ENCODE data around the gene VDAC2.

Gene VDAC2

GRCh38 chr10:75231672-75232581 lies 21.3 kb downstream of the VDAC2 start:
- Histone ChIP-seq H3K27ac (ENCODE audit: extremely low read depth, low read depth, low read length) (no peak overlapping the region), H3K4me1 (ENCODE audit: control insufficient read depth, insufficient read depth, low read length) (no peaks in the 10 kb centered on the region; the same call in 1 of the 2 replicates), H3K36me3 (ENCODE audit: control insufficient read depth in 2 of 2, insufficient read depth in 1 of 2, low read length in 2 of 2) (peaks cover 8 to 63% of the 10 kb centered on the region in 2 experiments), H3K9me3 (ENCODE audit: control insufficient read depth, insufficient read depth, low read depth, low read length) (no peaks in the 10 kb centered on the region), H3K4me3 (ENCODE audit: low read depth, low read length) (no peak overlapping the region)
- no peak for TF ChIP-seq ZNF214 (tag by site-specific recombination; IDR thresholded peaks at IDR 0.05; ENCODE audit: borderline replicate concordance)
- TF ChIP-seq ZFHX2 (tag by site-specific recombination; conservative IDR thresholded peaks at IDR 0.05), result no peak
- TF ChIP-seq ZNF223 (tag by site-specific recombination; IDR thresholded peaks at IDR 0.05), result no peak
- no peak for TF ChIP-seq ZNF146 (tag by site-specific recombination; IDR thresholded peaks at IDR 0.05)
- TF ChIP-seq KLF8 (tag by site-specific recombination; IDR thresholded peaks at IDR 0.05), result no peak
- TF ChIP-seq ZNF2 (tag by site-specific recombination; IDR thresholded peaks at IDR 0.05), result no peak
- no peak for TF ChIP-seq HOXA7 (CRISPR knock-in tag; IDR thresholded peaks at IDR 0.05; ENCODE audit: borderline replicate concordance)
- no peak for TF ChIP-seq ZNF155 (tag by site-specific recombination; IDR thresholded peaks at IDR 0.05)
- TF ChIP-seq ZNF112 (tag by site-specific recombination; IDR thresholded peaks at IDR 0.05), result no peak
- TF ChIP-seq ZNF23 (tag by site-specific recombination; IDR thresholded peaks at IDR 0.05; ENCODE audit: borderline replicate concordance), result no peak
- TF ChIP-seq GLI4 (tag by site-specific recombination; IDR thresholded peaks at IDR 0.05), result no peak
- no peak for TF ChIP-seq GLI2 (tag by site-specific recombination; IDR thresholded peaks at IDR 0.05; ENCODE audit: borderline replicate concordance, low read depth)
- no peak for TF ChIP-seq HOXC10 (CRISPR knock-in tag; IDR thresholded peaks at IDR 0.05)
- no peak for TF ChIP-seq HIC1 (tag by site-specific recombination; IDR thresholded peaks at IDR 0.05)
- TF ChIP-seq ZFP69B (tag by site-specific recombination; IDR thresholded peaks at IDR 0.05), result no peak
- no peak for TF ChIP-seq ZNF518A (tag by site-specific recombination; conservative IDR thresholded peaks at IDR 0.05; ENCODE audit: low read depth)
- no peak for TF ChIP-seq ZNF175 (tag by site-specific recombination; IDR thresholded peaks at IDR 0.05)
- no peak for TF ChIP-seq ZNF416 (tag by site-specific recombination; IDR thresholded peaks at IDR 0.05)
- TF ChIP-seq ZNF19 (tag by site-specific recombination; IDR thresholded peaks at IDR 0.05; ENCODE audit: low read depth), result no peak
- TF ChIP-seq ZNF664 (tag by site-specific recombination; IDR thresholded peaks at IDR 0.05), result no peak
- ChIA-PET CTCF (interaction anchor here (0.7 to 3.4 kb wide), 11 partner anchors 9 to 92 kb away, joined by 3 to 28 read pairs (median 6); no protein-coding TSS in a partner anchor), POLR2A (interaction anchor here (0.6 to 2.1 kb wide), 7 partner anchors 8 to 1366 kb away, joined by 3 to 10 read pairs (median 4); partner anchors contain the start of gene SAMD8)
